Astrocyte (in vitro differentiated cells and primary cell): ENCODE measurements around the gene ADAMTS16.

Experiments
- CTCF ChIP-seq: IDR thresholded peaks from 2 replicates; pipeline ENCODE4 v1.5.1; 2011; ENCODE audit warnings: low read depth, mild to moderate bottlenecking, inconsistent platforms, low read length, moderate library complexity; ENCODE audit not compliant: insufficient read depth
- EZH2 ChIP-seq: IDR thresholded peaks from 2 replicates; pipeline ENCODE4 v1.6.1; 2012; ENCODE audit warnings: mild to moderate bottlenecking, low read length, inconsistent platforms; ENCODE audit not compliant: insufficient read depth

GRCh38 chr5:5242056-5242455, 101.9 kb downstream of the ADAMTS16 start:
- TF ChIP-seq CTCF (no peak), EZH2 (no peak)
